GM12878 (cell line): ENCODE measurements around the gene RPS19BP1.

Experiments used
- BHLHE40 ChIP-seq, 2 experiments: fragments of 450-650 bp in 1 of 2; IDR thresholded peaks; 2 replicates each; pipeline ENCODE4 v1.6.1; 2011 to 2017; ENCODE audit warnings: low read depth in 2 of 2, borderline replicate concordance in 1 of 2, improper control_type of control experiment in 1 of 2, low read length in 1 of 2, mild to moderate bottlenecking in 1 of 2
- FOS ChIP-seq: IDR thresholded peaks from 3 replicates; pipeline ENCODE4 v1.6.1; 2011; ENCODE audit warnings: borderline replicate concordance; ENCODE audit not compliant: insufficient read length; ENCODE audit errors: extremely low read depth
- MAX ChIP-seq: IDR thresholded peaks from 2 replicates; pipeline ENCODE4 v1.6.1; 2012; ENCODE audit warnings: low read depth, low read length, improper control_type of control experiment
- MXI1 ChIP-seq: fragments of 150-350 bp; IDR thresholded peaks from 2 replicates; pipeline ENCODE4 v1.6.1; 2011; ENCODE audit warnings: low read depth, mild to moderate bottlenecking, inconsistent platforms, low read length, improper control_type of control experiment
- NFIC ChIP-seq: IDR thresholded peaks from 2 replicates; pipeline ENCODE4 v1.6.1; 2012; ENCODE audit warnings: low read depth, mild to moderate bottlenecking, inconsistent platforms, low read length, moderate library complexity
- NFYB ChIP-seq: IDR thresholded peaks from 2 replicates; pipeline ENCODE4 v1.6.1; 2011; ENCODE audit warnings: low read depth, mild to moderate bottlenecking, low read length, improper control_type of control experiment, moderate library complexity; ENCODE audit not compliant: insufficient read depth
- RCOR1 ChIP-seq: conservative IDR thresholded peaks from 2 replicates; pipeline ENCODE4 v1.6.1; 2012; ENCODE audit warnings: low read depth, low read length, improper control_type of control experiment
- SIN3A ChIP-seq: IDR thresholded peaks from 2 replicates; pipeline ENCODE4 v1.6.1; 2012; ENCODE audit warnings: low read depth, low read length, improper control_type of control experiment
- ZBTB40 ChIP-seq: fragments of 450-650 bp; IDR thresholded peaks from 2 replicates; pipeline ENCODE4 v1.6.1; 2016; ENCODE audit warnings: mild to moderate bottlenecking, moderate library complexity, borderline replicate concordance
- ZSCAN29 ChIP-seq: fragments of 450-650 bp; IDR thresholded peaks from 2 replicates; pipeline ENCODE4 v1.6.1; 2017; ENCODE audit warnings: mild to moderate bottlenecking, moderate library complexity
- TF ChIP-seq, protein P1 (sequence below), 3 experiments: IDR thresholded peaks in 2 of 3; conservative IDR thresholded peaks in 1 of 3; 2 replicates each; pipeline ENCODE4 v1.5.1; 2011; ENCODE audit warnings: low read depth in 3 of 3, low read length in 3 of 3, mild to moderate bottlenecking in 3 of 3, control low read depth in 2 of 3, moderate library complexity in 2 of 3, inconsistent platforms in 1 of 3, mixed read lengths in 1 of 3; ENCODE audit not compliant: control insufficient read depth in 2 of 3, insufficient read depth in 1 of 3; ENCODE audit errors: extremely low read depth in 1 of 3
- TF ChIP-seq, protein P2 (sequence below): fragments of 150-350 bp; IDR thresholded peaks from 2 replicates; pipeline ENCODE4 v1.6.1; 2016; ENCODE audit warnings: low read depth, low read length
- TF ChIP-seq, protein P3 (sequence below): fragments of 450-650 bp; formaldehyde crosslinking; IDR thresholded peaks from 2 replicates; pipeline ENCODE4 v1.4.0; 2020; ENCODE audit warnings: mild to moderate bottlenecking, moderate library complexity

DNA sequence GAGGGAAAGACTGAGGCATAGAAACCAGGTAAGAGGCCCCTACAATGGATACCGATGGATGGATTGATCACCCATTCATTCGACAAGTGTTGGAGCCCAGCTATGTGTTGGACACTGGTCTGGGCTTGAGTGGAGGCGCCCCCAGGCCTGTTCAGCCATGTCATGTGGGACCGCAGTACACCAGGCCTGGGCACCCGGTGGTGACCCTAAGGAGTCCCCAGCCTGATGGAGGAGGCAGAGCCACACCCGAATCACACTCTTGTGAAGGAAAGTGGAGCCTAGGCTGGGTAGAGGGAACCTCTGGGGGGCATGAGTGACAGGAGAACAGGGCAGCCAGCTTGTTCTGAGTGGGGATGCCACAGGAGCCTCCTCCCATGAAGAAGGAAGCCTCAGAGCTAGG lies 48.2 kb upstream of the RPS19BP1 start:
- TF ChIP-seq ZBTB40: no peak
- TF ChIP-seq, protein P1, sequence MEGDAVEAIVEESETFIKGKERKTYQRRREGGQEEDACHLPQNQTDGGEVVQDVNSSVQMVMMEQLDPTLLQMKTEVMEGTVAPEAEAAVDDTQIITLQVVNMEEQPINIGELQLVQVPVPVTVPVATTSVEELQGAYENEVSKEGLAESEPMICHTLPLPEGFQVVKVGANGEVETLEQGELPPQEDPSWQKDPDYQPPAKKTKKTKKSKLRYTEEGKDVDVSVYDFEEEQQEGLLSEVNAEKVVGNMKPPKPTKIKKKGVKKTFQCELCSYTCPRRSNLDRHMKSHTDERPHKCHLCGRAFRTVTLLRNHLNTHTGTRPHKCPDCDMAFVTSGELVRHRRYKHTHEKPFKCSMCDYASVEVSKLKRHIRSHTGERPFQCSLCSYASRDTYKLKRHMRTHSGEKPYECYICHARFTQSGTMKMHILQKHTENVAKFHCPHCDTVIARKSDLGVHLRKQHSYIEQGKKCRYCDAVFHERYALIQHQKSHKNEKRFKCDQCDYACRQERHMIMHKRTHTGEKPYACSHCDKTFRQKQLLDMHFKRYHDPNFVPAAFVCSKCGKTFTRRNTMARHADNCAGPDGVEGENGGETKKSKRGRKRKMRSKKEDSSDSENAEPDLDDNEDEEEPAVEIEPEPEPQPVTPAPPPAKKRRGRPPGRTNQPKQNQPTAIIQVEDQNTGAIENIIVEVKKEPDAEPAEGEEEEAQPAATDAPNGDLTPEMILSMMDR (IDR thresholded peaks at IDR 0.05 in 2 of 3, conservative IDR thresholded peaks at IDR 0.05 in 1 of 3; ENCODE audit: control insufficient read depth in 2 of 3, extremely low read depth in 1 of 3, insufficient read depth in 1 of 3, low read depth in 3 of 3, low read length in 3 of 3): no peak
- TF ChIP-seq, protein P2, sequence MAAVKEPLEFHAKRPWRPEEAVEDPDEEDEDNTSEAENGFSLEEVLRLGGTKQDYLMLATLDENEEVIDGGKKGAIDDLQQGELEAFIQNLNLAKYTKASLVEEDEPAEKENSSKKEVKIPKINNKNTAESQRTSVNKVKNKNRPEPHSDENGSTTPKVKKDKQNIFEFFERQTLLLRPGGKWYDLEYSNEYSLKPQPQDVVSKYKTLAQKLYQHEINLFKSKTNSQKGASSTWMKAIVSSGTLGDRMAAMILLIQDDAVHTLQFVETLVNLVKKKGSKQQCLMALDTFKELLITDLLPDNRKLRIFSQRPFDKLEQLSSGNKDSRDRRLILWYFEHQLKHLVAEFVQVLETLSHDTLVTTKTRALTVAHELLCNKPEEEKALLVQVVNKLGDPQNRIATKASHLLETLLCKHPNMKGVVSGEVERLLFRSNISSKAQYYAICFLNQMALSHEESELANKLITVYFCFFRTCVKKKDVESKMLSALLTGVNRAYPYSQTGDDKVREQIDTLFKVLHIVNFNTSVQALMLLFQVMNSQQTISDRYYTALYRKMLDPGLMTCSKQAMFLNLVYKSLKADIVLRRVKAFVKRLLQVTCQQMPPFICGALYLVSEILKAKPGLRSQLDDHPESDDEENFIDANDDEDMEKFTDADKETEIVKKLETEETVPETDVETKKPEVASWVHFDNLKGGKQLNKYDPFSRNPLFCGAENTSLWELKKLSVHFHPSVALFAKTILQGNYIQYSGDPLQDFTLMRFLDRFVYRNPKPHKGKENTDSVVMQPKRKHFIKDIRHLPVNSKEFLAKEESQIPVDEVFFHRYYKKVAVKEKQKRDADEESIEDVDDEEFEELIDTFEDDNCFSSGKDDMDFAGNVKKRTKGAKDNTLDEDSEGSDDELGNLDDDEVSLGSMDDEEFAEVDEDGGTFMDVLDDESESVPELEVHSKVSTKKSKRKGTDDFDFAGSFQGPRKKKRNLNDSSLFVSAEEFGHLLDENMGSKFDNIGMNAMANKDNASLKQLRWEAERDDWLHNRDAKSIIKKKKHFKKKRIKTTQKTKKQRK: no peak
- TF ChIP-seq FOS: no peak
- no peak for TF ChIP-seq BHLHE40 (IDR thresholded peaks at IDR 0.05; ENCODE audit: borderline replicate concordance in 1 of 2, low read depth in 2 of 2, low read length in 1 of 2)
- TF ChIP-seq MAX: no peak
- no peak for TF ChIP-seq MXI1
- no peak for TF ChIP-seq NFYB
- TF ChIP-seq SIN3A: no peak
- TF ChIP-seq ZSCAN29: no peak
- TF ChIP-seq RCOR1: no peak
- TF ChIP-seq NFIC: no peak
- TF ChIP-seq, protein P3, sequence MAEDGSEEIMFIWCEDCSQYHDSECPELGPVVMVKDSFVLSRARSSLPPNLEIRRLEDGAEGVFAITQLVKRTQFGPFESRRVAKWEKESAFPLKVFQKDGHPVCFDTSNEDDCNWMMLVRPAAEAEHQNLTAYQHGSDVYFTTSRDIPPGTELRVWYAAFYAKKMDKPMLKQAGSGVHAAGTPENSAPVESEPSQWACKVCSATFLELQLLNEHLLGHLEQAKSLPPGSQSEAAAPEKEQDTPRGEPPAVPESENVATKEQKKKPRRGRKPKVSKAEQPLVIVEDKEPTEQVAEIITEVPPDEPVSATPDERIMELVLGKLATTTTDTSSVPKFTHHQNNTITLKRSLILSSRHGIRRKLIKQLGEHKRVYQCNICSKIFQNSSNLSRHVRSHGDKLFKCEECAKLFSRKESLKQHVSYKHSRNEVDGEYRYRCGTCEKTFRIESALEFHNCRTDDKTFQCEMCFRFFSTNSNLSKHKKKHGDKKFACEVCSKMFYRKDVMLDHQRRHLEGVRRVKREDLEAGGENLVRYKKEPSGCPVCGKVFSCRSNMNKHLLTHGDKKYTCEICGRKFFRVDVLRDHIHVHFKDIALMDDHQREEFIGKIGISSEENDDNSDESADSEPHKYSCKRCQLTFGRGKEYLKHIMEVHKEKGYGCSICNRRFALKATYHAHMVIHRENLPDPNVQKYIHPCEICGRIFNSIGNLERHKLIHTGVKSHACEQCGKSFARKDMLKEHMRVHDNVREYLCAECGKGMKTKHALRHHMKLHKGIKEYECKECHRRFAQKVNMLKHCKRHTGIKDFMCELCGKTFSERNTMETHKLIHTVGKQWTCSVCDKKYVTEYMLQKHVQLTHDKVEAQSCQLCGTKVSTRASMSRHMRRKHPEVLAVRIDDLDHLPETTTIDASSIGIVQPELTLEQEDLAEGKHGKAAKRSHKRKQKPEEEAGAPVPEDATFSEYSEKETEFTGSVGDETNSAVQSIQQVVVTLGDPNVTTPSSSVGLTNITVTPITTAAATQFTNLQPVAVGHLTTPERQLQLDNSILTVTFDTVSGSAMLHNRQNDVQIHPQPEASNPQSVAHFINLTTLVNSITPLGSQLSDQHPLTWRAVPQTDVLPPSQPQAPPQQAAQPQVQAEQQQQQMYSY (CRISPR knock-in tag): no peak
